ENCODE results near the gene CORO2B. TPM values are rescaled to one million over a fixed set of nuclear protein-coding genes. Genes with fewer than 3 reads are reported as not detected.

CORO2B gene
- total RNA-seq, 4 donors from 2014 or later, result 0.70 to 9.1 (median 1.7) TPM

DNA sequence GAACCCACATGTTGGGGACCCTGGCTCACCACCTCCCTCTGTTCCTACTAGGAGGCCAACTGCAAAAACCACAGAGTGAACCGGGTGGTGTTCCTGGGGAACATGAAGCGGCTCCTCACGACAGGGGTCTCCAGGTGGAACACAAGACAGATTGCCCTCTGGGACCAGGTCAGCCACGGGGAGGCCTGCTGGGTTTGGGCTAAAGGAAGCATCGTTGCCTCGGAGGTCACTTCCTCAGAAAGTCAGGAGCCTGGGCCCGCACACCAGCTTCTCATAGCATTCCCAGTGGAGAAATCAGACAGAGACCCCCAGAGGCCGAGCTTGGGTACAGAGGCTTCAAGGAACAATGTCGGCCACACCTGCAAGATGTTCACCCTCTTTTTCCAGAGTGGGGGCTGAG, 135.1 kb downstream of the CORO2B start:
- H3K4me3 ChIP-seq, result no peak overlapping the region
- DNase-seq, result no peak
- H3K9me3 ChIP-seq, result no peaks in the 10 kb centered on the region
- H3K36me3 ChIP-seq, result no peaks in the 10 kb centered on the region
- TF ChIP-seq, protein P1, sequence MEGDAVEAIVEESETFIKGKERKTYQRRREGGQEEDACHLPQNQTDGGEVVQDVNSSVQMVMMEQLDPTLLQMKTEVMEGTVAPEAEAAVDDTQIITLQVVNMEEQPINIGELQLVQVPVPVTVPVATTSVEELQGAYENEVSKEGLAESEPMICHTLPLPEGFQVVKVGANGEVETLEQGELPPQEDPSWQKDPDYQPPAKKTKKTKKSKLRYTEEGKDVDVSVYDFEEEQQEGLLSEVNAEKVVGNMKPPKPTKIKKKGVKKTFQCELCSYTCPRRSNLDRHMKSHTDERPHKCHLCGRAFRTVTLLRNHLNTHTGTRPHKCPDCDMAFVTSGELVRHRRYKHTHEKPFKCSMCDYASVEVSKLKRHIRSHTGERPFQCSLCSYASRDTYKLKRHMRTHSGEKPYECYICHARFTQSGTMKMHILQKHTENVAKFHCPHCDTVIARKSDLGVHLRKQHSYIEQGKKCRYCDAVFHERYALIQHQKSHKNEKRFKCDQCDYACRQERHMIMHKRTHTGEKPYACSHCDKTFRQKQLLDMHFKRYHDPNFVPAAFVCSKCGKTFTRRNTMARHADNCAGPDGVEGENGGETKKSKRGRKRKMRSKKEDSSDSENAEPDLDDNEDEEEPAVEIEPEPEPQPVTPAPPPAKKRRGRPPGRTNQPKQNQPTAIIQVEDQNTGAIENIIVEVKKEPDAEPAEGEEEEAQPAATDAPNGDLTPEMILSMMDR (IDR thresholded peaks at IDR 0.05), result no peak
- no peak for TF ChIP-seq POLR2A (IDR thresholded peaks at IDR 0.05)
- no peaks in the 10 kb centered on the region for H3K27me3 ChIP-seq
- no peak overlapping the region for H3K27ac ChIP-seq
- H3K4me1 ChIP-seq, result no peaks in the 10 kb centered on the region

DNA sequence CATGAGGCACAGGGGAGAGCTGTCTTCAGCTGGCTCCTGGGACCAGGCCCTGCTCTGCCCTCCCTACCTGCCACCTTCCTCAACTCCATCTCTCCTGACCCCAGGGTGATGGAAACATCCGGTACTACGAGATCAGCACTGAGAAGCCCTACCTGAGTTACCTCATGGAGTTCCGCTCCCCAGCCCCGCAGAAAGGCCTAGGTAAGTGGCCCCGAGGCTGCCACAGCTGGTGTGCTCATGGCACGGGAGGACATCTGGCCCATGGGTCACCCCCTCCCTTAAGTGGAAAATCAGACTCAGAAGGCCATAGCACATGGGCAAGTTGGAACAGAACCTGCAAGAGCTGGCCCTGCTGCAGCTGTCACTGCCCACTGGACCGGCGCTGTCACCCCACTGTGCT, 136.3 kb downstream of the CORO2B start:
- H3K36me3 ChIP-seq, result no peaks in the 10 kb centered on the region
- H3K27ac ChIP-seq, result no peak overlapping the region
- DNase-seq, result no peak
- no peak overlapping the region for H3K4me3 ChIP-seq
- no peak for TF ChIP-seq POLR2A (IDR thresholded peaks at IDR 0.05)
- TF ChIP-seq, protein P1 (IDR thresholded peaks at IDR 0.05), result no peak
- H3K4me1 ChIP-seq, result no peaks in the 10 kb centered on the region
- H3K9me3 ChIP-seq, result no peaks in the 10 kb centered on the region
- no peaks in the 10 kb centered on the region for H3K27me3 ChIP-seq

DNA sequence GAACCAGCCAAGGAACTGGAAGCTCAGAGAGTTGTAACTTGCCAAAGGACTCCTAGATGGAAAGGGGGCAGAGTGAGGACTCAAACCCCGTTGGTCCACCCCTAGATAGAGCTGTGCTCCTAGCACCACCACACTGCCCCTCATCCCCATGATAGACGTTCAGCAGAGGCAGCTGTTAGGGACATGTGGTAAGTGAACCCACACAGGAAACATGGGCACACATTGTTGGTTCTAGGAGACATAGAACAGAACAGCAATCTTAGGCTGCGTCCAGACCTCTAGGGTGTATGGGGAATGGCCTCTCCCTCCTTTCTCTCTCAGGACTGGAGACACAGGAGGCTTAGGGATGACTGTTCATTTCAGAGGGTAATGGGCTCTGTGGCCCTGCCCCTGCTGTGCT, 139.2 kb downstream of the CORO2B start:
- DNase-seq, result no peak
- H3K4me3 ChIP-seq, result no peak overlapping the region
- no peaks in the 10 kb centered on the region for H3K36me3 ChIP-seq
- no peaks in the 10 kb centered on the region for H3K4me1 ChIP-seq
- TF ChIP-seq, protein P1 (IDR thresholded peaks at IDR 0.05), result no peak
- no peak for TF ChIP-seq POLR2A (IDR thresholded peaks at IDR 0.05)
- H3K27me3 ChIP-seq, result no peaks in the 10 kb centered on the region
- H3K27ac ChIP-seq, result no peak overlapping the region
- H3K9me3 ChIP-seq, result no peaks in the 10 kb centered on the region

DNA sequence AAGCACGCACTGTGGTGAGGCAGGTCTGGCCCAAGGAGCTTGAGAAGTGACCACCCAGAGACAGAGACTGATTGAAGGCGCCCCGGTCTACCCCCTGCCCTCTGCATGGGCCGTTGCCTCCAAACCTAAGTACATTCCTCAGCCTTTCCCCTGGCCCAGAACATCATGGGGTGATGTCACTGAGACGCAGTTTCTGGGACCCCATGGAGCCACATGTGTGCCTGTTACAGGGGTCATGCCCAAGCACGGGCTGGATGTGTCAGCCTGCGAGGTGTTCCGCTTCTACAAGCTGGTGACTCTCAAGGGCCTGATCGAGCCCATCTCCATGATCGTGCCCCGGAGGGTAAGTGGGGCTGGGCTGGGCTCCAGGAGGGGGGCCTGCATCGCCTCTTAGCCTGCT, 139.7 kb downstream of the CORO2B start:
- Histone ChIP-seq H3K27ac (no peak overlapping the region), H3K27me3 (no peaks in the 10 kb centered on the region), H3K9me3 (no peaks in the 10 kb centered on the region), H3K4me1 (no peaks in the 10 kb centered on the region), H3K36me3 (no peaks in the 10 kb centered on the region), H3K4me3 (no peak overlapping the region)
- DNase-seq, result no peak
- TF ChIP-seq, protein P1 (IDR thresholded peaks at IDR 0.05), result no peak
- no peak for TF ChIP-seq POLR2A (IDR thresholded peaks at IDR 0.05)

DNA sequence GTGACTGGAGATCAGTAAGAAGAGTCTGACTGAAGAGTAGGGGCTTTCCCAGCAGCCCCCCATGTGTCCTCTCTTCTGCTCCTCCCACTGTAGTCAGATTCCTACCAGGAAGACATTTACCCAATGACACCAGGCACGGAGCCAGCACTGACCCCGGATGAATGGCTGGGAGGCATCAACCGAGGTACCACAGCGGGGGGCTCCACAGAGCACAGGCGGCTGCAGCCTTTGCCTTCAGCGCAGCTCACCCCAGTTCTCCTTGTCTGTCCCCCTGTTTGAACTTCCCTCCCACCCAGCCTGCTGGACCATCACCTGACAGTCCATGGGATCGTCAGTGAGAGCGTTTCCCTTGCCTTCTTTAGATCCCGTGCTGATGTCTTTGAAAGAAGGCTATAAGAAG, 140.3 kb downstream of the CORO2B start:
- H3K36me3 ChIP-seq, result no peaks in the 10 kb centered on the region
- H3K27me3 ChIP-seq, result no peaks in the 10 kb centered on the region
- TF ChIP-seq POLR2A (IDR thresholded peaks at IDR 0.05), result no peak
- no peak overlapping the region for H3K27ac ChIP-seq
- no peaks in the 10 kb centered on the region for H3K9me3 ChIP-seq
- DNase-seq, result no peak
- no peaks in the 10 kb centered on the region for H3K4me1 ChIP-seq
- H3K4me3 ChIP-seq, result no peak overlapping the region

DNA sequence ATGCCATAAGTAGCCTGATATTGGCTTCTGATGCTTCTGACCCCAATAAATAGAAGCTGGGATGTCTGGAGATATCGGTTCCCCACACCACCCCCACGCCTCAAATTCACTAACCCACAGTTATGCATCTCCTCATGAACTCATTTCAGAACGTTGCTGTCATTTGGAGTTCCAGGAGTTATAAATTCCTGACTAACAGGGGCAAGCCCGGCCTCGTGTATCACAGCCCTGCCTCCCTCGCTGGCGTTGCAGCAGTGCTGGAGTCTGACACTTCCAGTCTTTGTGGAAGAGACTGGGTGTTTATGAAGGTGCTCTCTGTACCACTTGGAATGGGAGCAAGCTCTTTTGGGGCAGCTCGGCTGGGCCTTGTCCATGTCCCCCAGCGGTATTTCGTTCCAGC, 140.9 kb downstream of the CORO2B start:
- H3K4me3 ChIP-seq, result no peak overlapping the region
- no peaks in the 10 kb centered on the region for H3K4me1 ChIP-seq
- no peak for DNase-seq
- no peaks in the 10 kb centered on the region for H3K27me3 ChIP-seq
- TF ChIP-seq POLR2A (IDR thresholded peaks at IDR 0.05), result no peak
- TF ChIP-seq, protein P1 (IDR thresholded peaks at IDR 0.05), result no peak
- H3K27ac ChIP-seq, result no peak overlapping the region
- no peaks in the 10 kb centered on the region for H3K9me3 ChIP-seq
- no peaks in the 10 kb centered on the region for H3K36me3 ChIP-seq

Data from Peyer's patch (tissue), 4 donors.